Thyroid gland (tissue), 4 donors: Measurements from ENCODE around the gene MPIG6B.

Experiments used
- CTCF ChIP-seq, 6 experiments: fragments of 200-600 bp in 3 of 6; fragments of 450-650 bp in 3 of 6; sonication (generic) in 3 of 6; IDR thresholded peaks; one replicate each; pipeline ENCODE4 v1.5.1; 2016 to 2019; ENCODE audit warnings: antibody characterized with exemption in 6 of 6, mild to moderate bottlenecking in 2 of 6, inconsistent platforms in 1 of 6, moderate library complexity in 1 of 6
- POLR2A ChIP-seq, 2 donors: fragments of 450-650 bp; IDR thresholded peaks; one replicate each; pipeline ENCODE4 v1.6.1; 2017; ENCODE audit warnings: antibody characterized with exemption in 2 of 2, mild to moderate bottlenecking in 2 of 2, moderate library complexity in 1 of 2

- TF ChIP-seq CTCF (IDR thresholded peaks at IDR 0.05), result no peak
- TF ChIP-seq POLR2A (IDR thresholded peaks at IDR 0.05), result no peak
These were observed 2.9 kb upstream of the MPIG6B start for GRCh38 chr6:31720196-31720770.
